ENCODE results near the gene CCR7.

The CCR7 gene

DNA sequence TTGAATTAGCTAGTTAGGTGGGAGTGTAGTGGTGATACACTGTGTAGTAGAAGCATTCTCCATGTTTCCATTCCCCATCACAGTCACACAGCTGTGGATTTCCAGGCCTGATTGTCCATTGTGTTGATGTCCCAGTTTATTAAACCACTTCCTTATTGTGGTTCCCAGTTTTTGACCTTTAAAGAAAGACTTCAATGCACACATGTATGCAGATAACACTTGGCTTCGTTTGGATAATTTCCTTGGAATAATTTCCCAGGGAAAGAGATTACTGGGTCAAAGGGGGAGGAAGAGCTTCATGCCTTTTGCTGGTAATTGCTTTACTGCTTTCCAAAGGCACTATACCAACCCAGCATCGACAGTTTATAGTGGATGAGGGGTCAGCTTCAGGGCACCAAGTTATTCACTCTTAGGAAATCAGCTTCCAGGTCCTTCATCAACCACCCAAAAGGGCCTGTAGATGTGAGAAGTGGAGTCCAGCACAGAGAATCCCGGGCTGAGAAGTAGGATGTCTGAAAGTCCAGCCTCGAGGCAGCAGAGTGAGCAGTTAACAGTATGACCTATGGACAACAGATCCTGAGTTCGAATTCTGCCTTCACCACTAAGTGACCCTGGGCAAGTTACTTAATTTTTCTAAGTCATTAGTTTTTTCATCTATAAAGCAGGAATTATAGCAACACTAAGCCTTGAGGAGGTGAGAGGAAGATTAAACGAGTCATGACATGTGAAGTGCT lies 32.6 kb downstream of the CCR7 start:
- DNase-seq: peak; percentile 53

- peak; percentile 90 for DNase-seq
Observed at GRCh38 chr17:40531051-40531991, 34.0 kb downstream of the CCR7 start.

DNA sequence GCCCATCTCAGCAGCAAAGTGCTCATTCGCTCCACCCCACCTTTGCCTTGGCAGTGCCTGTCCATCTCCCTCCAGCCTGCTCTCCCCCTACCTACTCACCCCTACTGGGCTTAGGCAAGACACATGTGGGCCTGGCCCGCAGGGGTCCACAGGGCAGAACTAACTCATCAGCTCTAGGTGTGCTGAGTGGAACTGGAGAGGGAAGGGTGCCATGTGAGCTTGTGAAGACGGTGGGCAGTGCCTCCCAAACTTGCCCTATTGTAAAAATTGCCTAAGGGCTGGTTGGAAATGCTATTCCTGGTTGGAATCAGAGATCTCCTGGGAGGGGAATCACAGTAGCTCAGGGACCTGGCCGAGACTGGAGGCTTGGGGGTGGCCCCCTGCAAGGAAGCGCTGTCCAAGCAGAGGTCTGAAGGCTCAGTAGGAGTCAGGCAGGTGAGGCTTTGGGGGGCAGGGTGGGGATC lies 34.7 kb downstream of the CCR7 start:
- DNase-seq: peak; percentile 57

DNA sequence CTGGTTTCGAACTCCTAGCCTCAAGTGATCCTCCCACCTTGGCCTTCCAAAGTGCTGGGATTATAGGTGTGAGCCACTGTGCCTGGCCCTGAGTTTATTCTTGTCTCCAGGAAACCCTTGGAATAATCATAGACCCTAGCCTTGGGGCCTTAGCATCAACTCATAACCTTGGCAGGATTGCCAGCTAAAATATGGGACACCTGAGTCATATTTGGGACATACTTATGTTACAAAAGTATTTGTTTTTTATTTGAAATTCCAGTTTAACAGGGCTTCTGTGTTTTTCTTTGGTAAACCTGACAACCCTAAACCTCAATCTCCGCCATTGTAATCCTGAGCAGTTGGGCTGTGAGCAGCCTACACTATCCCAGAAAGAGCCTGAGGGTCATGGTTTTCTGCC lies 35.3 kb downstream of the CCR7 start:
- DNase-seq: no peak

GRCh38 chr17:40528692-40529417 lies 36.4 kb downstream of the CCR7 start:
- no peak for DNase-seq

DNA sequence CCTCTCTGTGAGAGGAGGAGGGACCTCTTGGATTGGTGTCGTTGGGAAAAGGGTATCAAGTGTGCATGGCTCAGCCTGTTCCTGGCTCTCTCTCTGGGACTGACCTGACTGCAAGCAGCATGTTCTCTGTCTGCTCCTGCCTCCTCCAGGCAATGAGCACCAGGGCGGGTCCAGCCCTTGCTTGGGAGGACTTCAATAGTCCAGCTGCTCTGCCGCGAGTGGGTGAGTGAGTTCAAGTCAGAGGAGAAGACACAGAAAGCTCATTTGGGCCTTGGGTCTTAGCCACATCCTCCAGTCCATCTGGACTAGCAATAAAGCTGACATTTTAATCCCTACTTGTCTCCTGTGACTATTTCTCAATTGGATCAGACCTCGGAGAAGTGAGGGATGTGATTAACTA lies 38.6 kb downstream of the CCR7 start:
- DNase-seq: no peak

DNA sequence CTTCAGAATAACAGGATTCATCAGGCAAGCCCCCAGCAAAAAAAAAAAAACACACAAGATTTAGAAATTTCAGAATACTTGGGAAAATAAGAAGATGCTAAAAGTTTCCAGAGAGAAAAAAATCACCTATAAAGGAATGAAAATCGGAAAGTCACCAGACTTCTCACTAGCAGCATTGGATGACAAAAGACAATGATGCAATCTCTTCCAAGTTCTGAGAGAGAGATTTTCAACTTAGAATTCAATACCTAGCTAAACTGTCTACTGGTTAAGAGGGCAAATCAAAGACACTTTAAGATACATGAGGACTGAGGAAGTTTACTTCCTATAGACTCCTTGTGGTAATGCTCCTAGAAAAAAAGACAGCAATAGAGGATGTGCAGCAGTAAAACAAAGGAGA lies 40.0 kb downstream of the CCR7 start:
- DNase-seq: no peak

DNA sequence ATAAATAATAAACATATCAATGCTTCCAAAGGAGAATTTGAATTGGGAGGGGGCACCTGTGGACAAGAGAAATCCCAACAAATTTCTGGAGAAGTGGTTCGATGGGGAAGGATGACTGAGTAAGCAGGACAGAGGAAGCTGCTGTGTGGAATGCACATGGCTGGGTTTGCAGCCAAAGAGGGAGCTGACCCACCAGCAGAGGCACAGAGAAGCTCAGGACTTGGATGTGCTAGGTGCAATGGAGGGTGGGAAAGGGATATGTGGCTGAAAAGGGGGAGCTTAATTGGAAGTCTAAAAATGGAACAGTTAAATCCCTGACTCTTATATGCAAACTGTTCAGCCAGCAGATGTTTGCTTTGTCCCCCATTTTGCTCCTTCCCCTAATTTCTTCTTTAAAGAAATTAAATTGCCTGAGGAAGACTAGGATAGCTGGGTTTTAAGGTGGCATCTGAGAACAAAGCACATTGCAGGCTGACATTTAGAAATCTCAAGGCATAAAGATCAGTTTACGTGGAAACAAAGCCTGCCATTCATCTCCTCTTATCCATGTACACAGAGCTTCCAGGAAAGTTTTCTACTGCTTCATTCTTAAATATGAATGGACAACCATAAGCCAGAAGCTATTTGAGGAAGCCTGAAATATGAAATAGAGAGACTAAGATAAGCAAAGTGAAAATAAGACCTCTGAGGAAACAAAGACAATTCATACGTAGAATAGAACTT lies 40.9 kb downstream of the CCR7 start:
- no peak for DNase-seq

DNA sequence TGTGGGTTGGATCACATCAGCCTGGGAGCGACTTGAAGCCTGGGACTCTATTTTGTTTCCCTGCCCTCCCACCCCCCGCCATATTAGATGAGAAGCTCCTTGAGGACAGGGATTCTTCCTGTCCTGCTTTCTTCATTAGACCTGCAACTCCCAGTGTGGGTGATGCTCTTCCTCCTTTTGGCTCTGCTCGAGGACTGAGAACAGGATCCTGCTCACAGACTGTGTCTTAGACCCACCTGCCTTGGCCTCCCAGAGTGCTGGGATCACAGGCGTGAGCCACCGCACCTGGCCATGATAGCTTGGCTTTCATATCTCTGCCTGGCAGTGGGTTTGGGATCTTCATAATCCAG lies 42.3 kb downstream of the CCR7 start:
- DNase-seq: no peak

GRCh38 chr17:40522250-40522960 lies 42.9 kb downstream of the CCR7 start:
- no peak for DNase-seq

- no peak for DNase-seq
Observed at GRCh38 chr17:40520991-40521453, 44.2 kb downstream of the CCR7 start.

DNA sequence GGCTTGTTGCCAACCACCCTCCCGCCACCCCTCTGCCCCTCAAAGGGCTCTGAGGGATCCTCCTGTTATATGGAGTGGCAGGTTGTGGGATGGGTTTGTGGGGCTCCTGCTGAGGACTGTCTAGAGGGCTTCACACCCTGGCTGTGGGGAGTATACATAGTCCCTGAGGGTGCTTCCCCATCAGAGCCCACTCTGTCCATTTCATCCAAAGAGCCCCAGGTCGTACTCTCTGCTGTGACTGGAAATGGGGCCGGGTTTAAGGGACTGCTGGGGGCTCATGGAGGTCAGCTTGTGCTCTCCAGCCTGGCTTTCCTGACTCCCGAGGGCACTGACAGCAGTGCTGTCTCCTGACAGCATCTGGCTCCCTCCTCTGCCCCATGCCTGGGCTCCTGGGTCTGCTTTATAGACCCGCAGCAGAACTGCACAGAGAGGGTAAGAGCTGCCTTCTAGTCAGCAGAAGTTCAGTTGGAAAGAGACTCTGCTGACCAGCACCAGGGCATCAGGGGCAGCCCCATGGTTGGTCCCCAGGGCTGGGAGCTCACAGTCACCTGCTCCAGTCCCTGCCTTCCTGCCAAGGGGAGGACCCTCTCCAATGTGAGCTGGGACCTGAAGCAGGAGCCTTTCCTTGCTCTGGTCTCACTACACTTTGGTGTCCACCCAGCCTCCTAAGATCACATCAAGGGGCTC lies 46.0 kb downstream of the CCR7 start:
- no peak for DNase-seq

GRCh38 chr17:40518401-40519088 lies 46.7 kb downstream of the CCR7 start:
- DNase-seq: no peak

DNA sequence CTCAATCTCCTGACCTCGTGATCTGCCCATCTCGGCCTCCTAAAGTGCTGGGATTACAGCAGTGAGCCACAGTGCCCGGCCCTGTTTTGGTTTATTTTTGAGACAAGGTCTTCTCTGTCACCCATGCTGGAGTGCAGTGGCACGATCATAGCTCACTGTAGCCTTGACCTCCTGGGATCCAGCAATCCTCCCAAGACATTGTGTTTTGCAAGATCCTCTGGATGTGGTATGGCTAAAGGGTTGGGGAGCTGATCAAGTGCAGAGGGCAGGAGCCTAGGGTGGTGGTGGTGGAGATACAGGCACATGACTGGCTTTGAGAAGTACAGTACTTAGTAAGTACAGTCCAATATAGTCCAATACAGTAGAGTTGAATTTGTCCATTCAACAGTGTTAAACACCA lies 47.3 kb downstream of the CCR7 start:
- DNase-seq: no peak

DNA sequence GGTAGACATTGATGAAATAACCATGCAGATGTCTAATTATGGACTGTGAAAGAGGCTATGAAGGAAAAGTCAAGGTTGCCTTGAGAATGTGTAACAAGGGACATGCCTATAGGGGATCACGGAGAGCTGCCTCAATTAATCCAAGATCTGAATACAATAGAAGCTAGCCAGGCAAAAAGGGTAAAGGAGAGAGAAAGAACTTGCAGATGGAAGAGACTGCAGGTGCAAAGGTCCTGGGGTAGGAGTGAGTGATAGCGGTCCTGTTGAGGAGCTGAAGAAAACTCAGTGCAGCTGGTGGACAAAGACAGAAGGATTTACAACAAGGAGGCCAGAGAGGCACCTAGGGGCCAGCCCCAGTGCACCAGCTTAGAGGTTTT lies 48.0 kb downstream of the CCR7 start:
- DNase-seq: no peak

GRCh38 chr17:40516581-40517285 lies 48.5 kb downstream of the CCR7 start:
- DNase-seq: no peak

DNA sequence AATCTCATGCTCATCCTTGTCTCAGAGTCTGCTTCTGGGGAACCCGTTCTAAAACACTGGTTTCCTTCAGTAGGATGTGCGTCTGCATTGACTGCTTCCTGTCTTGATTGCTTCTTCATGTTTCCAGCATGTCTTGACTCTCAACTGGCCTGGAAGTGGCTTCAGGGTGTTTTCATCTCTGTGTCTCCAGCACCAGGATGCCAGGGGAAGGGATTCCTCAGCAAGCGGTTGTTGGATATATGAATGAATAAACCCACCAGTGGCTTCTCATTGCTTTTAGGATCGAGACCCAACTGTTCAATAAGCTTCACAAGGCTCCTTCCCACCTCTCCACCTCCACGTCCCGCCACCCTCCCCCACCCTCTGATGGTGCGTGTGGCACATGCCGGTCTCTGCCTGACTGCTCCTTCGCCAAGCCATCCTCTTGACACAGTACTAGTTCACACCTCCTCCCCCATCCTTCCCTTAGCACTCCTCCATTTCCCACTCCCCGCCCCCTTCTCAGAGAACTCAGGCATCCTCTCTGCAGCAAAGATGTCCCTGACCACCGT lies 49.7 kb downstream of the CCR7 start:
- DNase-seq: no peak

GRCh38 chr17:40515011-40515410 lies 50.3 kb downstream of the CCR7 start:
- no peak for DNase-seq

DNA sequence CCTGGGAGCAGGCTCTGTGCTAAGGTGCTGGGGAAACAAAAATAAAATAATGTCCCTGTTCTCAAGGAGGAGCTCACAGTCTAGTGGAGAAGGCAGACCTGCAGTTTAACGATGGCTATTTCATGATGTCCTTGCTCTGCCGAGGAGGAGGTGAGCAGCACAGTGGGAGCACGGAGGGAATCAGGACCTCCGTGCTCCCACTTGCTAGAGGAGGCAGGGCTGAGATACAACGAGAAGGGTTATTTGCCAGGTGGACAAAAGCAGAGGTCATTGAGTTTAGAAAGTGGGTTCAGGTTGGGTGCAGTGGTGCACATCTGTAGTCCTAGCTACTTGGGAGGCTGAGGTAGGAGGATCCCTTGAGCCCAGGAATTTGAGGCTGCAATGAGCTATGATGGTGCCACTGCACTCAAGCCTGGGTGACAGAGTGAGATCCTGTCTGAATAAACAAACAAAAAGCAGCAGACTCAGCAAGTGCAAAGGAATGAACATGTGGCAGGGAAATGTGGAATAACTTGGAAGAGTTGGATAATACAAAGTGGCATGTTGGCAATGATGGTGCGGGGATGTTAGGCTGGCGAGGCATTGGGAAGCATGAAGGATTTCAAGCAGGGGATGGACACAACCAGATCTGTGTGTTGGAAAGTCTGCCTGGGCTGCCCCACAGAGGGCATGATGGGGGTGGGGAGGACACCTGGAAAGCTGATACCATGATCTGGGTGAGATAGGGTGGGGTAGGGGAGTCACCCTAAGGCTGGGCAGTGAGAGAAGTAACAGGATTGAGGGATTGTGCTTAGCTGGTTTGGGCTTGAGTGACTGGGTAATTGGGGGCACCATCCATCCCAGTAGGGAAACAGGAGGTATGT lies 51.0 kb downstream of the CCR7 start:
- DNase-seq: no peak

Data from activated CD8-positive, alpha-beta memory T cell treated with anti-CD3 and anti-CD28 coated beads, Interleukin-2, amount 50 U/mL, for 48 hours (primary cell).